ENCODE results near the gene SERPINB13.
A peak's percentile ranks its signal among the peaks of the same experiment; 100 is the strongest.

- TF ChIP-seq CTCF (IDR thresholded peaks at IDR 0.05; ENCODE audit: poor library complexity, severe bottlenecking): peak; percentile 39
- TF ChIP-seq POLR2AphosphoS5 (IDR thresholded peaks at IDR 0.05): no peak
Observed at GRCh38 chr18:63578357-63578958, 8.7 kb upstream of the SERPINB13 start.
